ENCODE results near the gene STOML3. TPM values are rescaled to one million over a fixed set of nuclear protein-coding genes. Genes with fewer than 3 reads are reported as not detected.

The STOML3 gene
- total RNA-seq, 4 donors from 2014 or later: not detected

DNA sequence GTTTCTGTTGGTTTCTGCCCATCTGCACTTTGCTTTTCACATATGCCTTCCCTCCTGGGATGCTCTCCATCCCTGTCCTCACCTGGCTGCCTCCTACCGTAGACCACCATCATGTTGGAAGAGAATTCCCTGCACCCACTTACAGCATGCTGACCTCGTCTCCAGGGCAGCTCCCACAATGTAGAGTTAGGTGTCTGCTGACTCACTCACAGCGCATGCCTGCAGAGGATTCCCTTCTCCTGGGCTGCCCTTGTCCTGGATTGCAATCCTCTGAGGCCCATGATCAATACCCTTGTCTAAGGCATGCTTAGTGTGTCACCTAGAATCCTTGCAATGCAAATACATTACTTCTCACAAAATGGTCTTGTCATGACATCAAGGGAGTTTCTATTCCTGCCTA lies 43.6 kb downstream of the STOML3 start:
- Histone ChIP-seq H3K27me3 (no peaks in the 10 kb centered on the region), H3K4me1 (peaks cover 0 to 8% (median 3%) of the 10 kb centered on the region in 4 donors), H3K9me3 (no peaks in the 10 kb centered on the region), H3K36me3 (no peaks in the 10 kb centered on the region), H3K4me3 (no peak overlapping the region), H3K27ac (replicated peaks in 1 of 4) (no peak overlapping the region)
- intact Hi-C loops (cut with DNase I): no loop called here
- TF ChIP-seq POLR2A (IDR thresholded peaks at IDR 0.05; ENCODE audit: low read depth) (no peak), POLR2AphosphoS5 (IDR thresholded peaks at IDR 0.05) (no peak), EP300 (IDR thresholded peaks at IDR 0.05) (no peak)
- TF ChIP-seq, protein P1, sequence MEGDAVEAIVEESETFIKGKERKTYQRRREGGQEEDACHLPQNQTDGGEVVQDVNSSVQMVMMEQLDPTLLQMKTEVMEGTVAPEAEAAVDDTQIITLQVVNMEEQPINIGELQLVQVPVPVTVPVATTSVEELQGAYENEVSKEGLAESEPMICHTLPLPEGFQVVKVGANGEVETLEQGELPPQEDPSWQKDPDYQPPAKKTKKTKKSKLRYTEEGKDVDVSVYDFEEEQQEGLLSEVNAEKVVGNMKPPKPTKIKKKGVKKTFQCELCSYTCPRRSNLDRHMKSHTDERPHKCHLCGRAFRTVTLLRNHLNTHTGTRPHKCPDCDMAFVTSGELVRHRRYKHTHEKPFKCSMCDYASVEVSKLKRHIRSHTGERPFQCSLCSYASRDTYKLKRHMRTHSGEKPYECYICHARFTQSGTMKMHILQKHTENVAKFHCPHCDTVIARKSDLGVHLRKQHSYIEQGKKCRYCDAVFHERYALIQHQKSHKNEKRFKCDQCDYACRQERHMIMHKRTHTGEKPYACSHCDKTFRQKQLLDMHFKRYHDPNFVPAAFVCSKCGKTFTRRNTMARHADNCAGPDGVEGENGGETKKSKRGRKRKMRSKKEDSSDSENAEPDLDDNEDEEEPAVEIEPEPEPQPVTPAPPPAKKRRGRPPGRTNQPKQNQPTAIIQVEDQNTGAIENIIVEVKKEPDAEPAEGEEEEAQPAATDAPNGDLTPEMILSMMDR (IDR thresholded peaks at IDR 0.05): no peak
- DNase-seq (ENCODE audit: extremely low spot score): no peak
- 70% methylated on average over 3 of the region's 3 CpGs for WGBS

DNA sequence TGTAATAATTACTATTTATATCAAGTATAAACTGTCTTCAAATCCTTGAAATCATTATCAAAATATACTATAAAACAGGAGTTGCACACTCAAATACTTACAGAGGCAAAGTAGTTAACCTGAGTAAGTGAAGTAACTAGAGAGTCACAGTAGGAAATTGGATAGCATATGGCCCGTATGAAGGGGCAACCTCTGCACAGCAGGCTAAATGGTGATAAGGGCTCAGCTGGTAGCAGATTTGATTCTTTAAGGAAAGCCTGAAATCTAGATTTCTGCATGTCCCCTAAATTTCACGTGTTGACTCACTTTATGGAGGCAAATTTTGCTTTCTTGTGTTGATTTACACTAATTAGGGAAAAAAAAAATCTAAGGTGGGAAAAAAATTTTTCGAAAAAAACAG lies 46.4 kb downstream of the STOML3 start:
- TF ChIP-seq POLR2AphosphoS5 (IDR thresholded peaks at IDR 0.05): no peak
- TF ChIP-seq, protein P1 (IDR thresholded peaks at IDR 0.05): no peak
- TF ChIP-seq POLR2A (IDR thresholded peaks at IDR 0.05; ENCODE audit: low read depth): no peak
- no peak for TF ChIP-seq EP300 (IDR thresholded peaks at IDR 0.05)
- intact Hi-C loops (cut with DNase I): no loop called here
- Histone ChIP-seq H3K27me3 (no peaks in the 10 kb centered on the region), H3K9me3 (no peaks in the 10 kb centered on the region), H3K4me1 (peaks cover 0 to 8% (median 3%) of the 10 kb centered on the region in 4 donors), H3K4me3 (no peak overlapping the region), H3K36me3 (no peaks in the 10 kb centered on the region), H3K27ac (replicated peaks in 1 of 4) (no peak overlapping the region)
- 56% methylated on average over 3 of the region's 3 CpGs for WGBS
- DNase-seq (ENCODE audit: extremely low spot score): no peak

DNA sequence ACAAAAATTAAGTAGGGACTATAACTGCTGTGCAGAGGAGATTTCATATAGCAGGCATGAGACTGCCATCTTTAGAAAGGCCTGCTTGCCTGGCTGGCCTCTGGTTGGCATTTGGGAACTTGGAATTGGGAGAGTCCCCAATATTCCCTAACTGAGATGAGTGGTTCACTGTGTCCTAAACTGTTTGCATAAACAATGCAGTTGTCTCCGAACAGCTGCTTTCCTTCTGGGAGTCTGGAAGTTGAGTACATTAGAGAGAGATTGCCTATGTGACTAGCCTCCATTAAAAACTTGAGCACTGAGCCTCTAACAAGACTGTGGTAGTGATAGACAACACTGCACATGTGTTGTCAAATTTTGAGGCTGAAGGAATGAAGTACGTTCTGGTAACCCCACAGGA lies 47.4 kb downstream of the STOML3 start:
- no peak for TF ChIP-seq EP300 (IDR thresholded peaks at IDR 0.05)
- TF ChIP-seq POLR2AphosphoS5 (IDR thresholded peaks at IDR 0.05): no peak
- TF ChIP-seq POLR2A (IDR thresholded peaks at IDR 0.05; ENCODE audit: low read depth): no peak
- intact Hi-C loops (cut with DNase I): no loop called here
- Histone ChIP-seq H3K4me3 (no peak overlapping the region), H3K4me1 (peaks cover 0 to 8% (median 3%) of the 10 kb centered on the region in 4 donors), H3K27me3 (no peaks in the 10 kb centered on the region), H3K9me3 (no peaks in the 10 kb centered on the region), H3K36me3 (no peaks in the 10 kb centered on the region), H3K27ac (replicated peaks in 1 of 4) (no peak overlapping the region)
- no peak for DNase-seq (ENCODE audit: extremely low spot score)
- 81% methylated on average over 2 of the region's 2 CpGs for WGBS

DNA sequence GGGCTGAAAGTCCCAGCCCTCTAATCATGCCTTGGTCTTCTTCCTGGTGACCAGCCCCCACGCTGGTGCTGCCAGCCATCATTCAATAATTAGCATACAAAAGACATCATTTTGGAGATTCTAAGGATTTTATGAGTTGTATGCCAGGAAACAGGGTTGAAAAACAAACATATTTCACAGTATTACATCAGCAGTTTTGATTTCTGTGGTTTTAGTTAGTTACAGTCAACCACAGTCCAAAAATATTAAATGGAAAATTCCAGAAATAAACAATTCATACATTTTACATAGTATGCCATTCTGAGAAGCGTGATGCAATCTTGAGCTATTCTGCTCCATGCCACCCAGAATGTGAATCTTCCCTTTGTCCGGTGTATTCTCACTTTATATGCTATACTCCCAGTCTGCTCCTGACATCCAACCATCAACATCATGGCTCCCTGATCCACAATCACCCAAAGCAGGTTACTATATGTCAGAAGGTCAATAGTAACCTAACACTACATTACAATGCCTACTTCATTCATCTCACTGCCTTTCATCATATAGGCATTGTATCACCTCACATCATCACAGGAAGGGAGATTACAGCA lies 49.2 kb downstream of the STOML3 start:
- Histone ChIP-seq H3K27me3 (no peaks in the 10 kb centered on the region), H3K4me1 (no peaks in the 10 kb centered on the region), H3K4me3 (no peak overlapping the region), H3K27ac (replicated peaks in 1 of 4) (no peak overlapping the region), H3K36me3 (no peaks in the 10 kb centered on the region), H3K9me3 (no peaks in the 10 kb centered on the region)
- TF ChIP-seq, protein P1 (IDR thresholded peaks at IDR 0.05): no peak
- TF ChIP-seq POLR2A (IDR thresholded peaks at IDR 0.05; ENCODE audit: low read depth) (no peak), EP300 (IDR thresholded peaks at IDR 0.05) (no peak), POLR2AphosphoS5 (IDR thresholded peaks at IDR 0.05) (no peak)
- intact Hi-C loops (cut with DNase I): no loop called here
- no peak for DNase-seq (ENCODE audit: extremely low spot score)
- WGBS: 86% methylated on average over 3 of the region's 3 CpGs

DNA sequence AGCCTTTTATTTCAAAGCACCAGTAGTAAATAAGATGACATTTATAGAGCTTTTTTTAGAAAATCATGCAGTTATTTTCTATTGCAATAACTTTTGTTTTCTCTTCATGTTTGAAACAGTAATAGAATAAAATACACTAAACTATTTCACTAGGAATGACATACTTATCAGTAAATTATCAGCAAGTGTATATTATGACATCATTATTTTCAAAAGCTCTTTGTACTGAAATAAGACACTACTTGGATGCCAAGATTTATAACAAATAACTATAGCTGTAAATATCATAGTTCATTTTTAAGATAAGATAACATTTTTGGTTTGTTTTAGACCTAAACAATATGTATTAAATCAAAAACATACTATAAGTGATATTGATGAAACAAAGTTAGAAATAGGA lies 56.8 kb downstream of the STOML3 start:
- H3K9me3 ChIP-seq: no peaks in the 10 kb centered on the region
- no peak overlapping the region for H3K4me3 ChIP-seq
- TF ChIP-seq POLR2AphosphoS5 (IDR thresholded peaks at IDR 0.05): no peak
- no peak for TF ChIP-seq EP300 (IDR thresholded peaks at IDR 0.05)
- TF ChIP-seq, protein P1 (IDR thresholded peaks at IDR 0.05): no peak
- no peak for TF ChIP-seq POLR2A (IDR thresholded peaks at IDR 0.05; ENCODE audit: low read depth)
- no peaks in the 10 kb centered on the region for H3K4me1 ChIP-seq
- no peak for DNase-seq (ENCODE audit: extremely low spot score)
- H3K27ac ChIP-seq (replicated peaks in 1 of 4): no peak overlapping the region
- no peaks in the 10 kb centered on the region for H3K36me3 ChIP-seq
- no peaks in the 10 kb centered on the region for H3K27me3 ChIP-seq
- intact Hi-C loops (cut with DNase I): no loop called here
